Right forelimb (tissue), 1 donor: ENCODE results near the gene NCAPH2.

ENCODE experiments used
- DNase-seq: peaks from one replicate; pipeline ENCODE4 v3.0.0-alpha.2; 2018

The NCAPH2 gene

DNA sequence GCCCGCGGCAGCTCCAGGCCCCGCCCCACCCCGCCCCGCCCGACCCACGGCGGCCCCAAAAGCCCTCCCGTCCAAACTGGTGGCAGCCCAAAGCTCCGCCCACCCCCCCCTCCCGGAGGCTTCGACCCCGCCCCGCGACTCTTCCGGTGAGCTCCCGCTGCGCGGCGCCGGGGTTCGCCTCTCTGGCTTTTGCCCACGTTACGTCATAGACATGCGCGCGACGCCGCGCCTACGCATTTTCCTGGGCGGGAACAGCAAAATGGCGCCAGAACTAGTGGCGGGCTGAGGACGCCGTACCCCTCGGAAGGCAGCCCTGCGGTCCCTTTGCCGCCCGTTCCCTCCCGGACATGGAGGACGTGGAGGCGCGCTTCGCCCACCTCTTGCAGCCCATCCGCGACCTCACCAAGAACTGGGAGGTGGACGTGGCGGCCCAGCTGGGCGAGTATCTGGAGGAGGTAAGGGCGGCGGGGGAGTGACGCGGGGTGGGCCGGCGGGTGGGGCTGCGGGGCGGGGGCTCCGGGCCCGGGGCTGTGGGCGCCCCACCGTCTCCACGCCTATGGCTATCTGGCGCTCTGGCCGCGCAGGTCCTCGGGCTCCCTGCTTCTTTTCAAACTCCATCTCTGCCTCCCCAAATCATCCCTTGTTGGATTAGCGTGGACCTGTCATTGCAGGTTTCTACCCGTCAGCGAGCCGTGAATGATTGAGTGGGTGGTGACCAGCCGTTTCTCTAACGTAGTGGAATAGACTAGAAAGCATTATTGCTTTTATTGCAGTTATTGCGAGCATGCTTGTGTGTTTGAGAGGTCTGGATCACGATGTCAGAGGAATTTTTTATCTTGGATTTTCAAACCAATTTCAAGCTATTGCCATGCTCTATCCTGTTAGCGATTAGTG is at the start of gene NCAPH2:
TSS of gene NCAPH2 (plus strand) at position 234 of the 894 bp plus-strand sequence. CDS start at position 348, 114 bp downstream.
- DNase-seq, result peak; percentile 100

DNA sequence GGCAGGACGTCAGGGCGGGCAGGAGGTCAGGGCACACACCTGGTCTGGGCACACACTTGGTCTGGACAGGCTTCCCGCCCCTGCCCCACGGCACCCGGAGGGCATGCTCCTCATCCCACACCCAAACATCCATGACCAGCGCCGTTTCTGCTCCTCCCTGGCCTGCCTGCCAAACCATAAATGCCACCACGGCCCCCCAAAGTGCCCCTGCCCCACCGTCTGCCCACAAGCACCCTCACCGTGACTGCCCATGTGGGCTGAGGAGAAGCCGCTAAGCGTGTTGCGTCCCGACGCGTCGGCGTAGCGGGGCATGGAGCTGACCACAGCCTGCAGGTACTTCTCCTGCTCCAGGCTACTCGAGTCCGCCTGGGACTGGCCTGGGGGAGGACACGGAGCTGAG is 49.0 kb upstream of the NCAPH2 start:
- no peak for DNase-seq

DNA sequence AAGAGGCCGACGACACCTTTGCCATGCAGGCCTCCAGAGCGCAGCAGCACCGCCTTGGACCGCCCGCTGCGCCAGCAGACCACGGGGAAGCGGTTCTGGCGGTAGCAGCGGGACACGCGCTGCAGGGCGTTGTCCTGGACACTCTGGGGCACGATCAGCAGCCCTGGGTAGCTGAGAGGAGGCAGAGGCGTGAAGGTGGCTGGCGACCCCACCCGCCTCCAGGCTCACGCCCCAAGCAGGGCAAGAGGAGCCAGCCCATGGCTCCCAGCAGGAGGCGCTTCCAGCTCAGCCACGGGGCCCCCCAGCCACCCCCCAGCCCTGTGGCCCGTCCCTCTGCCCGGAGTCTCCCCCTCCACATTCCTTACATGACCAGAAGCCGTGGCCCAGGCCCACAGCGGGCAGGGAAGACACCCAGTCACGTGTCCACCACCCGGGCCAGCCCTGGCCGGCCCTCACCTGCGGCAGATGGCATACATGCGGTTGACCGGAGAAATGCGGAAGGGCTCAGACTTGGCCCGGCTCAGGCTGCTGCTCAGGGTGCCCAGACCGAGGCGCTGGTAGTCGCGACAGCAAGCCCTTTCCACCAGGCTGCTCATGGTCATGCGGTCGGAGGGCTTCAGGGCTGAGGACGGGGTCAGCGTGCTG is 48.4 kb upstream of the NCAPH2 start:
- DNase-seq, result no peak

DNA sequence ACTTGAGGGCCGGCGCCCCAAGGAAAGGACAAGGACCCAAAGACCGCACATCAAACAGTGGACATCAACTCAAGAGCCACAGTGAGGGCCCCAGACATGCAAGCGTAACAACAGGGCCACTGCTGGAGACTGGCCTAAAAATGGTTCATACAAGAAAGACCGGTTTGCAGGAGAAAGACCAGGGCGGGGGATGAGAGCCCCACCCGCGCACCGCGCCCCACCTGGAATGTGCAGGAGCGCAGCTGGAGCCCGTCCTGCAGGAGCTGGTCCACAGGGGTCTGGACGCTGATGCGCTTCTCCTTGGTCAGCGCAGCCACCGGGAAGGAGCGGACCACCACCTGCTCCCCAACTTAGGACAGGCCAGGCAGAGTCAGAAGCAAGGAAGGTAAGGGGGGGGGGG is 47.1 kb upstream of the NCAPH2 start:
- DNase-seq, result no peak

DNA sequence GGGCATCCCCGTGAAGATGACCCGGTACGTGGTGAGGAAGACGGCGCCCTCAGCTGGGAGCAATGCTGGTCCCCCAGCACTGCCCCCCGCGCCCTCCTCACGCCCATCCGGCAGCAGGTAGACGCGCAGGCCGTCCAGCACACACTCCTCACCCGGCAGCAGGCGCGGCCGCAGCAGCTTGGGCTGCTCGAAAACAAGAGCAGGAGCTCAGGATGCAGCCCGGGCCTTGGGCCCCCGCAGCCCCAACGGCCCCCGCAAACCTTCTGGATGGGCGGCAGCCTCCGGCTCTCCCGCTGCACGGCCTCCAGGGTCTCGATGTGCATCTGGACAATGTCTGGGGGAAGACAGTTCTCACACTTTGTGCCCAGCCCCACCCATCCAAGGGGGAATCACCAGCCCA is 46.5 kb upstream of the NCAPH2 start:
- DNase-seq, result no peak

DNA sequence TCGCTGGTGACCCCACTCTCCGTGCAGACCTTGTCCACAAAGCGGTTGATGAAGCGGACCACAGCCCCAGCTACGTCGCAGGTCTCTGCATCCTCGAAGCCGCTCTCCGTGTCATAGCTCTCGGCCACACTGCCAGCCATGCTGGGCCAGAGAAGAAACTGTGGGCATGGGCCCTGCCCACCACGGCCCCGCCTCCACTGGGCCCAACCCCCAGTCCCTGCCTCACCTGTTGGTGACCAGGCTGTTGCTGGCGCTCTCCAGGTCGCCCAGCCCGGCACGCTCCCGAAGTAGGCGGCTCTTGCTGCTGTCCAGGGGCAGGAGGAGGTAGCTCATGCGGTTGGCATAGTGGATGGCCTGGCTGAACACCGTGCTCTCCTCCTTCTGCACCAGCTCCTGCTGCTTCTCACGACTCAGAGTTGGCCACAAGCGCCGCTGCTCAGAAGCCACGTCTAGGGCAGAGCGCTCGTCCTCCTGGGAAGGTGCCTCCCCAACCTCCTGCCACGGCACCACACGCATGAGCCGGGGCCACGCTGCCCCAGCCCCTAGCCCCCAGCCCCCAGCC is 46.0 kb upstream of the NCAPH2 start:
- no peak for DNase-seq

DNA sequence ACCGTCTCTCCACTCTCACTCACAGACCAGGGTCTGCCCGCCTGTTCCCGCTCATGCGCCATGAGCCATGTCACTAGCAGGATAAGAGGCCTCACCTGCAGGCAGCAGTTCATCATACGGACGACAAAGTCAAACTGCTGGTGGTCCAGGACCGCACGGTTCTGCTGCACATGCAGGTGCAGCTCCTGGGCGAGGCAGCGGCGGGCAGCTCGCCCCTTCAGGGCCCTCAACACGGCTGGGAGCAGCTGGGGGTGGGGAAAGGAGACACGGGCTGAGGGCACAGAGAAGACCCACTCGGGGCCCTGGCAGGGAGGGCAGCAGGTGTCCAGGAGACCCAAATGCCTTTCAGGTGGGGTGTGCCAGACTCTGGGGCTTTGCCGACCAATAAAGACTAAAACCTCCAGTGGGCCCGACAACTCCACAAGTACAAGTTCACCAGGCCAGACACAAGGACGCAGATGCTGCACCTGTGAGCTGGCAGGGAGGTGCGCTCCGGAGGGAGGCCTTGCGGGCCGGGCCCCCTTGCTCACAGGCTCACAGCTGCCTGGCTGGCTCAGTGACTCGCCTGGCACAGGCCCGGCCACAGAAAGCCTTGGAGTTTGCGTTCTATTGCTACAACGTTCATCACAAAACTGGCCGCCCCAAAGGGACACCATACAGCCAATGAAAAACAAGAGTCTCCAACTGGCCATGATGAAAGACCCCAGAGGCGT is 44.7 kb upstream of the NCAPH2 start:
- no peak for DNase-seq

DNA sequence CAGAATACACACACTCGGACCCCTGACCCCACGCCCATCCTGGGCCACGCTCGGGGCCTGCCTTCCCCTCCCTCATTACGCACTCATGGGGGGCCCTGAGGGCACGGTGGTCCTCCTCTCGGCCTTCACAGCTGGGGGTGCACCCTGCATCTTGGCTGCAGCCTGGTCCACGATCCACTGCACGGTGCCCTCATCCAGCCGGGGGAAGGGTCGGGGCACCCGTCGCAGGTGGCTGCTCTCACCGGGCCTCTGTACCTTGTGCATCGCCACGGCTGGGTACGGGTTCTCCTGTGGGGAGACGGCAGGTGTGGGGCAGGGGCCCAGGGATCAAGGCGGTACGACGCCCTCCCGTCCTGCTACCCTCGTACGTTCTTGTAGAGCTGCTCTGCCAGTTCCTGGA is 43.6 kb upstream of the NCAPH2 start:
- DNase-seq, result no peak

DNA sequence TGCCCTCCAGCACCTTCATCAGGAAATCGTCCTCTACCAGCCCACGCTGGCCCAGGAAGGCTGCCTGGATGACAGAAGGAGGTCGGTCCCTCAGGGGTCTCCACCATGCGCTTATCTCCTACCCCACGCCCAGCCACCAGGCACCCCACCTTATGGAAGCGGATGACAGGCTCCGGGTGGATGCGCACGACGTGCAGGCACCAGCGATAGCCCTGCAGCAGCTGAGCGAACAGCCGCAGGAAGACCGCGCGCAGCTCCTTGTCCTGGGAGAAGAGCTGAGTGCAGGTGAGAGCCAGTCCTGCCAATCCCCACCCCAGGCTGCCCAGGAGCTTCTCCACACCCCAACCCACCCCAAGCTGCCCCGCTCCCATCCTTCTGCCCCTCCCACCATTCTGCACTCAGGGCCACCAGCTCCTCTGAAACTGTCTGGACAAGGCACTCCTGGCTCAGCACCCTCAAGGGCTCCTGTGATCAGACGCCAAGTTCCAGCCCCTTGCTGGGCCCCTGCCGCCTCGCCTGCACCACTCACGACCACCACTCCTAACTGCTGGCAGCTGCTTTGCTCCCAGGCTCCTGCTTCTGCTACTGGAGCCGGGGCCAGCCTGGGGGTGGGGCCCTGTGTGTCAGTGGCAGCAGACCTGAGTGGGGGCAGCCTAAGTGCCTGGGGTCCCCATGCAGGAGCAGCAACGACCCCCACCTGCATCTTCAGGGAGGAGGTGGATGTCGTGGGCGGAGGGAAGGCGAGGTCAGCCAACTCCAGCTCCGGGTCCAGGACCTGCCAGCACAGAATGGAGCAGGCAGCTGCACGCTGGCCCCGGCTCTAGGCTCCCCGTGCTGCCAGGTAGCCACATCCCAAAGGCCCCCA is 42.7 kb upstream of the NCAPH2 start:
- no peak for DNase-seq

DNA sequence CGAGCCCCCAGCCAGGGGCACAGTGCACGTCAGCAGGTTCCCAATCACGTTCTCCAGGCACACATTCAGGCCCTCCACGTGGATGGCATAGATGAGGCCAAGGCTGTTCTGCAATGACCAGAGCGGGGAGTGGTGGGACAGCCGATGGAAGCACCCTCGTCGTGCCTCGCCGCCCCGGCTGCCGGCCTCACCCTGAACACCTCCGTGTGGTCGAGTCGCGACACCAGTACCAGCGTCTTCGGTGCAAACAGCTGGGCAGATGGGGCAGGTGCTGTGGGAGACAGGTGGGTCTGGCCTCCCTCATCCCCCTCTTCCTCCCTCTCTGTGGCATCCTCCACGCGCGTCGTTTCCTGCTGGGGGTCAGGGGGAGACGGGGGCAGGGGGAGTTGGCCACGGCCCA is 40.7 kb upstream of the NCAPH2 start:
- no peak for DNase-seq

DNA sequence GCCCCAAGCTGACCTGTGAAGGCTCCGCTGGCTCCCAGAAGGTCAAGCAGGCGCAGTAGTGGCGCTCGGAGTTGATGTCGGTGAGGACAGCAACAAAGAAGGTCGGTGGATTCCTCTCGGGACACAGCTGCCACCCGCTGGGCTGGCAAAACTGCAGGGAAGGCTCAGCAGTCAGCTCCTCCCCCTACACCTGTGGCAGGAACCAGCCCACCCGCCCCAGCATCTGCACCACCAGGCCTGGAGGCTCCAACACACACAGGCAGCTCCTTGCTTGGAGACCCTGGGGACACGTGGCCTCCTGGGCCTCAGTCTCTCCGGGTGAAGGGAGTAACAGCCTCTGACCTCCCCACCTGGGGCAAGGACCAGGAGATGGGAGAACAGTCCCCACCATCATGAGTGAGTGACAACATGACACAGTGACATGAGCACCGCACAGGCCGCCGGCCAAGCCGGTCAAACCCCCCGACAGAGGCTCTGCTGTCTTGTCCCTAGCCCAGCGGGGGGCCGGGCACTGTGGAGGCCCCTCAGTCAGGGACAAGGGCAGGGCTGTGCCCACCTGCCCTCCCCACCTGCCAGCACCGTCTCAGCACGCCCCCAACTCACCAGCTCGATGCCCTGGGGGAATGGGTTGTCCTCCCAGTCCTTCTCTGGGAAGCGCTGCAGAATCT is 40.1 kb upstream of the NCAPH2 start:
- DNase-seq, result no peak

DNA sequence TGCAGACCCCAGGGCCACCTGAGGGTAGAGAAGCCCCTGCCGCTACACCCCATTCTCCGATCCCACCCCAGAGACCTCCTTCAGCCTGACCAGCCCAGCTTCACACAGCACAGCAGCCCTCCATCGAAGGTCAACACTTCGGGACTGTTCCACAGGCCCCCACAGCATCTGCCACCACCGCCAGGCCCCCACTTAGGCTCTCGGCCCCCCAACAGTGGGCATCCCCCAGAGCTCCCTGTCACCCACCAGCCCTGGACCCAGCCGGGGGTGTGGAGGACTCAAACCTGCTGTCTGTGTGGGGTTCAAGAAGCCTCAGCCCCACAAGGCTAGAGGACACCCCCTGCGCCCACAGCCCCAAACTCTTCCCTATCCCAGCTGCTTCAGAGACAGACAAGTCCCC is 39.4 kb upstream of the NCAPH2 start:
- DNase-seq, result no peak

DNA sequence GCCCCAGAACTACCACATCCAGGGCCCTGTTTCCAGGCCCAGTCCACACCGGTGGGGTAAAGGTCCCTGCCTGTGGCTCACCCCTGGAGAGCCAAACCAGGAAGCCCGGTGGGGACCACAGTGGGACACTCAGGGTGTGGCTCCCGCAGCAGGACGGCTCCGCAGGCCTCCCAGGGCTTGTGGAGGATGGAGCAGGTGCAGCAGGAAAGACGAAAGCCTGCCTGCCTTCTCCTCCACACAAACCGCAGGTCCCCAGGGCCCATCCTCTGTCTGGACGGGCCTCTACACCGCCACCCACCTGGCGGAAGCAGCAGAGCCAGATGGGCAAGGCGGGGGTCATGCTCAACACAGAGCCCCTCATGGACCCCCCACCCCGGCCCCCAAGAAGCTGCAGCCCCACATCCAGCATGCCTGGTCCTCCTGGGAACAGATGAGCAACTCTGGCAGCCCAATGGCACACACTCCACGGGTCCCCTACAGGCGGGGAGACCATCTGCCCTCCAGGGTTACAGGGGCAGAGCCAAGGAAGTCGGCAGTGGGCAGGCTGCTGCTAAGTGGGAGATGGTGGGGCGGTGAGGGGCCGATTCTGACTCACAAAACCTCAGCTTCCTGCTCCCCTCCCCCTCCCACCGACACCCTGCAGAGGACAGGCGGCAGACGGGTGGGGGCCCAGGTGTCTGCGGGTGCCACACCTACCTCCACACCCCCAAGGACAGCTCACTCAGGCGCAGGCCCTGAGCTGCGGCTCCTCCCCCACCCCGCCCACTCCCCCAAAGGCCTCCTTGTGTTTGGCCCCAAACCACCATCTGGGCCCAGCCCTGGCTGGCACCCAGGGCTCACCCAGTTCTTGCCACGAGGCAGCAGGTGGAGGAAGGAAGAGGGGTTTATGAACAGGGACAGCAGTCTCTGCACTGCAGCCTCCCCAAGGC is 38.4 kb upstream of the NCAPH2 start:
- no peak for DNase-seq

DNA sequence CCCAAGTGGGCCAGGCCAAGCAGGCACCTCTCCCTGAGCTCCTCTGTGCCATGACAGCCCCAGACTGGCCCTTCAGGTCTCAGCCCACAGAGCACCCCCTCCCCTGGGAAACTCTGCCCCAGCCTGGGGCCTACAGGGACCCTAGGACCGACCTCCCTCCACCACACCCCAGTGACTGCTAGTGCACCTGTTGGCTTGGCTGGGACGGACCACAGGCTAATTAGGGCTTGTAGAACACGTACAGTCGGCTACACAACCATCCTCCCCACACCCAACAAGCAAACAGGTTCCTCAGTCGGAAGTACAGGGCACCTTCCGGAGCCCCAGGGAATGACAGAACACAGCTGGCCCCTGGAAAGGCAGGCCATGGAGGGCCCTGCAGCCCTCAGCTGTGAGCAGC is 37.5 kb upstream of the NCAPH2 start:
- no peak for DNase-seq

DNA sequence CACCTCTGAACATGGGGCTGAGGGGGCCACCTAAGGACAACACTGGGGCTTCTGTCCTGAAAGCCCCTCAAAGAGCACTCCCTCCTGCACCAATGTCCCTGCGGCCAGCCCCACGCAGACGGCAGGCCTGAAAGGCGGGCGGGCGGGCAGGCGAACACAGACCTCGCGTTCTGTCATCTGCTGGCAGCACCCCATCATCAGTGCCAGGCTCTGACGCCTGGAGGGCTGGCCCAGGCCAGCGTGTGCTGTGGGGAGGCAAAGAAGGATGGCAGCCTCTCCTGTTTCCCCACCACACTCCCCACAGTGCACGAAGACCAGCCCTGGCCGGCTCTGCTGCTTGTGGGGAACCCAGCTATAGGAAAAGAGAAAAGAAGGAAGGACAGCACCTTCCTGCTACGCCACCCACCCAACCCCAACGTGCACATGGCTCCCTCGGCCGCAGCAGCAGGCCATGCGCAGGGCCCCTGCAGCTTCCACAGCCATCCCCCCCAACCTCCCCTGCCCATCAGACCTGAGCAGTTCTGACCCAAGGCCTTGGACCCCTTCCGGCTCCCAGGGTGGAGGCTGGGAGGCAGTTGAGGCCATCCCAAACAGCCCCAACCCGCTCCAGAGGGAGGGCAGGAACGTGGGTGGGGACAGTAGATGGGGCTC is 36.7 kb upstream of the NCAPH2 start:
- no peak for DNase-seq

DNA sequence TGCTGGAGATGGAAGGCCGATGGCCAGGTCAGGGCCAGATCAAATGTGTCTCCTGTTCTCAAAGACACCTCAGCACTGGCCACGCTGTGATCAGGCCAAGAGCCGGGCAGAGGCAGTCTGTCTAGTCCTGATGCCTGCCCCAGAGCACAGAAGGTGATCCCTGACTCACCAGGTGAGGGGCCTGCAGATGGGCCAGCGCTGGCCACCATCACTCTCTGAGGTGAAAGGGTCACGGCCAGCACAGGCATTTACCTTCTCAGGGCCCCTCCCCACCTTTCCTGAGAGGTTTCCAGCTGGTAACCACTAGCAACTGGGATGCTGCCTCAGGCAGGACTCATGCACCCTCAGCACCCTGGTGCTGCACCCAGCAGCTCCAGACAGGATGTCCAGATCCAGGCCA is 36.1 kb upstream of the NCAPH2 start:
- no peak for DNase-seq

DNA sequence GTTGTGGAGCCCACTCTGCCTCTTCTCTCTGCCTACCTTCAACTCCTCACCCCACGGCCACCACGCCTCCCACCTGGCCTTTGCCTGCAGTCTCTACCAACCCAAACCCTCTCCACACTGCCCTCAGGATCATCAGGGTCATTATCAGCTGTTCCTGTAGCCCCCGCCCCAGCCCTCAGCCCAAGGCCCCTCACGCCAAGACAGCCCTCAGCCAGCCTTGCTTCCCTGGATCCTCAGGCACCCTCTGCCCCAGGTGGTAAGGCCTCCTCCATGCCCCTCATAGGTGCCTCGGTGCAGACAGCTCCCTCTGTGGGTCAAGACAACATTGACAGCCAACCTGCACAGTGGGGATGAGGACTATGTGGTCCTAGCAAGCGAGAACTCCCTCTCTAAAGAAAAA is 34.9 kb upstream of the NCAPH2 start:
- no peak for DNase-seq

DNA sequence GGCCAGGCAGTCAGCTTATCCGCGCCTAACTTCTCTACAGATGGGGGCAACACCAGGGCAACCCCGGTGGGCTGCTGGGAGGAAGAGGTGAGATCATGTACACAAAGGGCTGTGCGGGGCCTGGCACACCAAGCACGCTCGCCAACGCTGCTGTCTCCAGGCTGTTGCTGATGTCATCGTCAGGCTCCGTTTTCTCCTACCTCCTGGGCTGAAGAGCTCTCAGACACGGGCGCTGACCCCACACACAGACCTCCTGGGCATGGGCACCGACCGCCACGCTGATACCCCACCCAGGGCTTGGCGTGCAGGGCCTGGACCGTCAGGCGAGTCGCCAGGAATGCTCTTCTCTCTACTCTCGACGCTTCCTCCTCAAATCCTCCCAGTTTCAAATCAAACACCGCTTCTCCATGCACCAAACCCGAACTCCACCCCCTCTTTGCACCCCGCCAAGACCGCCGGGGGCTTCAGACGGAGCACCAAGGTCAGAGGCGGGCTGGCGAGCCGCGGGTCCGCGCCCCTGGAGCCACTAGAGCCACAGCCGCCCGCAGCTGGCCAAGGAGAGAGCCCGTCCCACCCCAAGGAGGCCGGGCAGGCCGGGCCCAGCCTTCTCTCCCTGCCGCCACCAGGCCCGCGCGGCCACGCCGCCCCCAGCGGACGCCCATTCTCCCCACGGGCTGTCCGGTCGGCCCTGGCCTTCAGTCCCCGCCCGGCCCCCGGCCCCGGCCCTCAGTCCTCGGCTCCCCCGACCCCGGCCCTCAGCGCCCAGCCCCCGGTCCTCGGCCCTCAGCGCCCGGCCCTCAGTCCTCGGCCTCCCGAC is 34.0 kb upstream of the NCAPH2 start:
- peak; percentile 64 for DNase-seq
